SJCRH30 (cell line): ENCODE measurements around the gene ADAM12. TPM values are rescaled to one million over a fixed set of nuclear protein-coding genes. Genes with fewer than 3 reads are reported as not detected.
"Not testable (repeated sequence)": the region's sequence is repeated elsewhere in the genome, so short reads cannot be mapped to it uniquely, and the experiment has no call there.

Experiments used
- DNase-seq, 2 experiments: peaks; one replicate each; pipeline ENCODE4 v3.0.0-alpha.2; 2015 to 2020
- H3K27ac ChIP-seq: fragments of 250-450 bp; sonication (Bioruptor Pico); 2 replicates; pipeline ENCODE4 v1.5.1; 2020; ENCODE audit warnings: mild to moderate bottlenecking, moderate library complexity
- H3K27me3 ChIP-seq: fragments of 250-450 bp; sonication (Bioruptor Pico); 2 replicates; pipeline ENCODE4 v1.5.1; 2020; ENCODE audit warnings: mild to moderate bottlenecking, moderate library complexity
- H3K36me3 ChIP-seq: fragments of 250-450 bp; sonication (Bioruptor Pico); 2 replicates; pipeline ENCODE4 v1.5.1; 2020; ENCODE audit warnings: mild to moderate bottlenecking, moderate library complexity
- H3K4me1 ChIP-seq: fragments of 250-450 bp; sonication (Bioruptor Pico); 2 replicates; pipeline ENCODE4 v1.5.1; 2020; ENCODE audit warnings: mild to moderate bottlenecking, moderate library complexity
- H3K4me3 ChIP-seq: fragments of 250-450 bp; sonication (Bioruptor Pico); 2 replicates; pipeline ENCODE4 v1.5.1; 2020; ENCODE audit warnings: mild to moderate bottlenecking, moderate library complexity
- H3K9me3 ChIP-seq: fragments of 250-450 bp; sonication (Bioruptor Pico); replicated peaks from 2 replicates; pipeline ENCODE4 v1.5.1; 2020; ENCODE audit warnings: mild to moderate bottlenecking, moderate library complexity
- total RNA-seq: library from RNA; depleted of rRNA; stranded (reverse); fragments of >200 nt; shearing (Covaris generic); gene quantifications from 2 replicates; pipeline ENCODE4 v1.2.3, GENCODE V29; 2014

The ADAM12 gene
- total RNA-seq, 1 experiment from 2014 or later = 0.26 TPM

DNA sequence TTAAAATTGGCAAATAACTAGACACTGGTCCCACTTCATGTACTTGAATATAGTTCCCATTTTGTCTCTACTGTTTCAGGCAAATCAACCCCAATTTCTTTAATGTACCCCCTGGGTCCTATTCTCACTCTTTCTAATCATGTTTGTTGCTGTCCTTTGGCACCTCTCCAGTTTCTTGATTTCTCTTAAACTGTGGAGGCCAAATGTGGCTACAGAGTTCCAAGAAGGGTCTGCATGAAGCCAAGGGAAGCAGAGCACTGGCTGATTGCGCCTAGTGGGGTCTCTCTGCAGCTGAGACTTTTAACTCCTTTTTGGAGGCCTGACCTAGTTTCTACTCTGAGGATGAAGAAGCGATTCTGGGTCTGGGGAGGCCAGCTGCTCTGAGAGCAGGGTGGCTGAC lies 6.7 kb upstream of the ADAM12 start:
- DNase-seq = no peak
- H3K4me3 ChIP-seq = no peak overlapping the region

GRCh38 chr10:126393076-126393475 lies 4.8 kb upstream of the ADAM12 start:
- H3K27me3 ChIP-seq = no peaks in the 10 kb centered on the region
- DNase-seq = no peak
- H3K9me3 ChIP-seq = no peaks in the 10 kb centered on the region
- no peak overlapping the region for H3K4me3 ChIP-seq
- peaks cover 21% of the 10 kb centered on the region for H3K4me1 ChIP-seq
- no peak overlapping the region; the same call in 1 of the 2 replicates for H3K27ac ChIP-seq
- H3K36me3 ChIP-seq = no peaks in the 10 kb centered on the region

More for the DNA sequence above, 6.7 kb upstream of the ADAM12 start:
- H3K27me3 ChIP-seq = no peaks in the 10 kb centered on the region
- no peak overlapping the region for H3K27ac ChIP-seq
- H3K36me3 ChIP-seq = no peaks in the 10 kb centered on the region
- no peaks in the 10 kb centered on the region for H3K9me3 ChIP-seq
- peaks cover 32% of the 10 kb centered on the region for H3K4me1 ChIP-seq

- H3K9me3 ChIP-seq = no peaks in the 10 kb centered on the region
- H3K4me3 ChIP-seq = no peak overlapping the region
- no peaks in the 10 kb centered on the region for H3K27me3 ChIP-seq
- H3K4me1 ChIP-seq = peaks cover 16% of the 10 kb centered on the region
- H3K27ac ChIP-seq = peak overlapping the region; percentile 37
- H3K36me3 ChIP-seq = no peaks in the 10 kb centered on the region
- DNase-seq = peak; percentile 65 to 74
Measured at GRCh38 chr10:126392469-126392868, 4.2 kb upstream of the ADAM12 start.

DNA sequence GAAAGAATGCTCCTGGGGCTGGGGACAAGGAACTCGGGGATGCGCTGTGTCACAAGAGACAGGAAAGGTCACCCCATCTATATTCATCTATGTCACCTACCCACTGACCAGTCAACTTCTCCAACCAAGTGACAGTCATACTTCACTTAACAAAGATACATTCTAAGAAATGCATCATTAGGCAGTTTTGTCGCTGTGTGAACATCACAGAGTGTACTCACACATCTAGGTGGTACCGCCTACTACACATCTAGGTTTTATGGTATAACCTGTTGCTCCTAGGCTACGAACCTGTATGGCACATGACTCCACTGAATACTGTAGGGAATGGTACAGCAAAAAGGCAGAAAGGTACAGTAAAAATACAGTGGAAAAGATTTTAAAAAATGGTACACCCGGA lies 3.8 kb upstream of the ADAM12 start:
- Histone ChIP-seq H3K27ac (no peak overlapping the region), H3K4me3 (no peak overlapping the region), H3K9me3 (no peaks in the 10 kb centered on the region), H3K4me1 (peaks cover 12% of the 10 kb centered on the region), H3K27me3 (no peaks in the 10 kb centered on the region), H3K36me3 (no peaks in the 10 kb centered on the region)
- DNase-seq = no peak

- no peaks in the 10 kb centered on the region for H3K27me3 ChIP-seq
- no peak for DNase-seq
- H3K27ac ChIP-seq = no peak overlapping the region
- no peaks in the 10 kb centered on the region for H3K9me3 ChIP-seq
- H3K36me3 ChIP-seq = no peaks in the 10 kb centered on the region
- H3K4me1 ChIP-seq = peaks cover 9% of the 10 kb centered on the region; the same call in 1 of the 2 replicates
- H3K4me3 ChIP-seq = no peak overlapping the region
Measured at GRCh38 chr10:126391192-126391885, 3.1 kb upstream of the ADAM12 start.

DNA sequence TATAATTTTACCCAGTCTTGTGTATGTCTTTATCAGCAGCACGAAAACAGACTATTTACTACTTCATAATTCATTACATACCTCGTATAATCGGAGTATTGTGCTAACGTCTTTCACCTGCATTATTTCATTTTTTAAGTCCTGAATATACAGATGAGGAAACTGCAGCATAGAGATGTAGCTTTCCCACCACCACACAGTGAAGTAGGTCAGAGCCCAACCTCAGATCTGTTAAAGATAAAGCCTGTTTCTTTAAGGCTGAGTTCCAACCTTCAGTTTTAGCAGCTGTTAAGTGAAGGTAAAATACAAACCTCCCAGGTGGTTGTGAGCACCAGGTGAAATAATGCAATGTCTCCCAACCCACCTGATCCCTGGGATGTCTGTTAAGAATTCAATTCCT lies 2.0 kb upstream of the ADAM12 start:
- Histone ChIP-seq H3K4me1 (peaks cover 9% of the 10 kb centered on the region; the same call in 1 of the 2 replicates), H3K27me3 (no peaks in the 10 kb centered on the region), H3K9me3 (no peaks in the 10 kb centered on the region; the same call in 1 of the 2 replicates), H3K36me3 (no peaks in the 10 kb centered on the region), H3K27ac (no peak overlapping the region), H3K4me3 (no peak overlapping the region)
- no peak for DNase-seq

DNA sequence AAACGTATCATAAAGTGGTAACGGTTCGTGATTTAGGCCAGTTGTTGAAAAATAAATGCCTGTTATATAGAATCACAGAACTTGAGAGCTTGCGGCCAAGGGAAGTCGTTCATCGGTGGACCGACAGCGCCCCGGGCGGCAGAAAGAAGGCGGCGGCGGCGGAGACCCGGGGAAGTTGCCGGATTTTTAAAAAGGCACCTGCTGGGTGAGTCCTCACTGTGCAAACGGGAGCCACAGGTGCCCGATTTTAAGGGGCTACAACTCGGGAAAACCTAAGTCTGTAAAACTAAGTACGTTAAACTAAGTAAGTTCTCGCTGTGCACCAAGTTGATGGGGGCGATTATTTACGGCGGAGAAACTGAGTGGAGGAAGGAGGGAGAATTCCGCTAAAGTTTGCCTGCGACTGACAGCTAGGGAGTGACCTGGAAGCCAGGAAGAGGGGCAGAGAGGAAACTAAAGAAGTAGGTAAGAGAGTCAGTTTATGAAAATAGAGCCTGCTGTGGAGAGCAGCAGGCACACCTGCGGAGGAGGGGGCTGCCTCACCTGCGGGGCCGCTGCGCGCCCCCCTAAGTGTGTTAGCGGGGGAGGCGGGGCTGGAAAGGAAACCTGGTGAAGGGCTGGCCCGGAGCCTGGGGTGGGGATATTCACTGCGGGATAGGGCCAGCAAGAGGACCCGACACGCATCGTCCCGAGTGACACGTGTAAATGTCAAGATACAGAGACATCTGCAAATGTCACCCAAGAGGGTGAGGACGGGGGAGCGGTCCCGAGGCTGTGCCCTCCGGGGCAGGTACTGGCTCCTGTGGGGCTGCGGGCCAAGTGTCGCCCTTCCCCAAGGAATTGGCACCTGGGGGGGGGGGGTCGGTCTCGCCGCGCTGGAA lies 996 bp downstream of the ADAM12 start:
- no peak for DNase-seq

DNA sequence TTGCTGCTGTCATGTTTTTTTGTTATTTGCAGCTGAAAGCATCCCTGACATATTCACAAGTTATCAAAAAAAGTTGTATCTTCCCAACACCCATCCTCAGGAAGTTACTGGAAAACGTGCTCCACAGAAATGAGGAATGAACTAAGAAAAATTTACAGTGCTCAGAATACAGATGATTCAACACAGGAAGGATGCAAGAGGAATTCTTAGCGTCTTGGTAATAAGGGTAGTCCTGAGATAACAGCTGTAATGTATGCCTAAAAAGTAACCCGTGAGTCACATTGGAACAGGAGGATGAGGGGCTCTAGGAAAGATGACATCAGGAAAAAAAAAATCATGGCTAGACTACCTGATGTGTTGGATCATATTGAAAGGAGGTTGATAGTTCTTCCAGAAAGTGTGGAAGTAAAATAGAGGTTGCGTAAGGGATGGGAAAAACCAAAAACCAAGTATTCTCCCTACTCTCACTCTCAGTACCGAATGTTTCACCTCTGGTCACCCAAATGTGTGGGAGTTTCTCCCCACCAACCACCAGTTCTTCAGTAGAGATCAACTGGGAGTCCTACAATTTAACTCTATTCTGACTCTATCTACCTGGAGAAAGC lies 3.9 kb downstream of the ADAM12 start:
- H3K27ac ChIP-seq = no peak overlapping the region
- no peak for DNase-seq

More for the DNA sequence above, 996 bp downstream of the ADAM12 start:
- Histone ChIP-seq H3K27me3 (no peaks in the 10 kb centered on the region), H3K4me1 (peaks cover 18% of the 10 kb centered on the region), H3K9me3 (peaks cover 7% of the 10 kb centered on the region), H3K4me3 (no peak overlapping the region), H3K27ac (no peak overlapping the region), H3K36me3 (no peaks in the 10 kb centered on the region)

GRCh38 chr10:126380352-126381076 lies 7.8 kb downstream of the ADAM12 start:
- H3K27me3 ChIP-seq = no peaks in the 10 kb centered on the region
- no peak overlapping the region for H3K4me3 ChIP-seq
- no peaks in the 10 kb centered on the region for H3K36me3 ChIP-seq
- peaks cover 11% of the 10 kb centered on the region for H3K9me3 ChIP-seq
- peak overlapping the region; percentile 25 for H3K27ac ChIP-seq
- peak; percentile 91 to 97 for DNase-seq
- H3K4me1 ChIP-seq = peaks cover 24% of the 10 kb centered on the region

More for the DNA sequence above, 3.9 kb downstream of the ADAM12 start:
- Histone ChIP-seq H3K4me1 (peaks cover 21% of the 10 kb centered on the region), H3K9me3 (peaks cover 7% of the 10 kb centered on the region), H3K4me3 (no peak overlapping the region), H3K36me3 (no peaks in the 10 kb centered on the region), H3K27me3 (no peaks in the 10 kb centered on the region)

GRCh38 chr10:126379166-126379565 lies 9.1 kb downstream of the ADAM12 start:
- H3K36me3 ChIP-seq, DNase-seq, H3K27ac ChIP-seq, H3K4me3 ChIP-seq, H3K27me3 ChIP-seq, H3K9me3 ChIP-seq: not testable (repeated sequence)
- peaks cover 24% of the 10 kb centered on the region for H3K4me1 ChIP-seq

- peaks cover 4% of the 10 kb centered on the region; the same call in 1 of the 2 replicates for H3K9me3 ChIP-seq
- peak; percentile 28 to 43 for DNase-seq
- H3K36me3 ChIP-seq = no peaks in the 10 kb centered on the region
- H3K27me3 ChIP-seq = no peaks in the 10 kb centered on the region
- no peak overlapping the region for H3K4me3 ChIP-seq
- H3K27ac ChIP-seq = no peak overlapping the region
- peaks cover 39% of the 10 kb centered on the region for H3K4me1 ChIP-seq
Measured at GRCh38 chr10:126376956-126377355, 11.3 kb downstream of the ADAM12 start.

GRCh38 chr10:126375926-126376554 lies 12.2 kb downstream of the ADAM12 start:
- H3K27me3 ChIP-seq = no peaks in the 10 kb centered on the region
- peaks cover 40% of the 10 kb centered on the region for H3K4me1 ChIP-seq
- H3K9me3 ChIP-seq = peaks cover 4% of the 10 kb centered on the region; the same call in 1 of the 2 replicates
- H3K27ac ChIP-seq = no peak overlapping the region
- no peak overlapping the region for H3K4me3 ChIP-seq
- no peaks in the 10 kb centered on the region for H3K36me3 ChIP-seq
- DNase-seq = peak in 1 of 2 experiments; percentile 51

- Histone ChIP-seq H3K36me3 (no peaks in the 10 kb centered on the region), H3K9me3 (peaks cover 4% of the 10 kb centered on the region; the same call in 1 of the 2 replicates), H3K4me1 (peaks cover 37% of the 10 kb centered on the region), H3K4me3 (no peak overlapping the region), H3K27me3 (no peaks in the 10 kb centered on the region), H3K27ac (no peak overlapping the region)
- DNase-seq = no peak
Measured at GRCh38 chr10:126375299-126375698, 13.0 kb downstream of the ADAM12 start.

DNA sequence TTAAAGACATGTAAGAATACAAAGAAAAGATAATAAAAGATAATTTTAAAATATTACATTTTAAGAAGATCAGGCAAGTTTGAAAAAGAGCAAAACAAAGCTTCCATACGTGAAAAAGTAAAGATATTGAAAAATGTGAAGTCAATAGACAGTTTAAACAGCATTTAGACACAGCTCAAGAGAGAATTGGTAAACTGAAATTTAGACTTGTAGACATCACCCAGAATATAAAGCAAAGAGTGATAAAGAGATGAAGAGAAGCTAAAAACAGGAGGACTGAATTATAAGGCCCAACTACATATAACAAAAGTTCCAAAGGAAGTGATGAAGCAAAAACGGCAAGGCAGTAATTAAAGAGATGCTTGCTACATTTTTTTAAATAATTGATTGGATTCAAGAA lies 13.8 kb downstream of the ADAM12 start:
- no peak for DNase-seq
- no peak overlapping the region for H3K4me3 ChIP-seq
- H3K27ac ChIP-seq = peak overlapping the region; percentile 90; the same call in 1 of the 2 replicates
- H3K36me3 ChIP-seq = no peaks in the 10 kb centered on the region
- H3K27me3 ChIP-seq = no peaks in the 10 kb centered on the region
- H3K4me1 ChIP-seq = peaks cover 30% of the 10 kb centered on the region
- peaks cover 4% of the 10 kb centered on the region; the same call in 1 of the 2 replicates for H3K9me3 ChIP-seq
